ENCODE data around the gene USP17L25. TPM values are rescaled to one million over a fixed set of nuclear protein-coding genes. Genes with fewer than 3 reads are reported as not detected.
"Not testable (repeated sequence)": the region's sequence is repeated elsewhere in the genome, so short reads cannot be mapped to it uniquely, and the experiment has no call there.

Gene USP17L25
- total and polyA plus RNA-seq, 2 of the 8 experiments (the other 6 are each of a cell fraction or from before 2014, with no cell fraction given) = not detected

DNA sequence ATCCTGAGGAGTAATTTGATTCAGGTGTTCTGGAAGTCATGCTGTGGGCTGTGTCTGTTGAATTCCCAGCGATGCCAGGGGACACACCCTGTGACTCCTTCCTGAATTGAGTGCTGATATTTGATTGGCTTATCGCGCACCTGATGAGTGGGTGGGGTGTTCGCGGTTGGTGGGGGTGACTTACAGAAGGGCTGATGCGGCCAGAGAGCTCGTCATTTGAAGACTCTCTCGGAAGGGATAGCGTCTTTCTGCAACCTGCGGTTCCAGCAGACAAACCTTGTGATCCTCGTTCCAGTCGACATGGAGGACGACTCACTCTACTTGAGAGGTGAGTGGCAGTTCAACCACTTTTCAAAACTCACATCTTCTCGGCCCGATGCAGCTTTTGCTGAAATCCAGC is 23.6 kb downstream of the USP17L25 start, which contains the start of gene USP17L29:
Gene USP17L29 (plus strand): TSS at position 301 of the 400 bp plus-strand sequence. CDS start 0 bp downstream, at position 301.
- H3K4me2 ChIP-seq (ENCODE audit: insufficient read depth in 1 of 2, low read depth in 2 of 2, low read length in 2 of 2); H2BK120ac ChIP-seq (replicated peaks; ENCODE audit: low read depth, low read length); H2BK5ac ChIP-seq (ENCODE audit: low read depth, low read length); H4K5ac ChIP-seq (ENCODE audit: insufficient read length, low read depth, low read length); H3K4me3 ChIP-seq (ENCODE audit: extremely low read depth in 1 of 4, insufficient read depth in 2 of 4, low read depth in 3 of 4, low read length in 4 of 4); H3K56ac ChIP-seq (replicated peaks; ENCODE audit: insufficient read length, low read depth, low read length); H3K23ac ChIP-seq (ENCODE audit: insufficient read length); H3K4ac ChIP-seq (replicated peaks; ENCODE audit: insufficient read length, low read depth, low read length); H3K18ac ChIP-seq (ENCODE audit: extremely low read depth, low read length); H2BK15ac ChIP-seq (ENCODE audit: low read length); H2BK12ac ChIP-seq (ENCODE audit: low read depth, low read length); H3K9ac ChIP-seq (replicated peaks in 1 of 4; ENCODE audit: extremely low read depth in 1 of 4, low read depth in 3 of 4, low read length in 3 of 4); H2BK20ac ChIP-seq (ENCODE audit: low read length); H4K8ac ChIP-seq (ENCODE audit: extremely low read depth, insufficient read depth, low read length); H4K20me1 ChIP-seq (replicated peaks in 1 of 2; ENCODE audit: control insufficient read depth in 1 of 2, insufficient read depth in 2 of 2, low read length in 2 of 2); H3K27me3 ChIP-seq (replicated peaks in 1 of 4; ENCODE audit: control insufficient read depth in 3 of 4, extremely low read depth in 1 of 4, insufficient read depth in 3 of 4, low read length in 3 of 4); H4K91ac ChIP-seq (replicated peaks; ENCODE audit: insufficient read length, low read length); H3K9me3 ChIP-seq (ENCODE audit: insufficient read depth in 2 of 2, low read depth in 1 of 2, low read length in 1 of 2); POLR2A ChIA-PET (ENCODE audit: partially characterized antibody); H3K14ac ChIP-seq (ENCODE audit: insufficient read length); CTCF ChIA-PET (ENCODE audit: partially characterized antibody); FAIRE-seq; H3K79me1 ChIP-seq (ENCODE audit: low read depth, low read length); H3K23me2 ChIP-seq (ENCODE audit: low read depth, low read length); DNase-seq (ENCODE audit: low read depth in 1 of 2, low spot score in 2 of 2); H2AFZ ChIP-seq (ENCODE audit: low read length); H3K79me2 ChIP-seq (ENCODE audit: control insufficient read depth in 1 of 2, insufficient read depth in 2 of 2, low read length in 2 of 2); H3K36me3 ChIP-seq (ENCODE audit: control insufficient read depth in 2 of 4, insufficient read depth in 4 of 4, low read length in 3 of 4); H3K27ac ChIP-seq (ENCODE audit: low read depth, low read length); H2AK5ac ChIP-seq (ENCODE audit: low read depth, low read length); H3K4me1 ChIP-seq (replicated peaks in 1 of 4; ENCODE audit: control insufficient read depth in 3 of 4, insufficient read depth in 4 of 4, low read length in 3 of 4): not testable (repeated sequence)
- whole genome bisulfite sequencing, 2 experiments (ENCODE audit: extremely low coverage in 1 of 2, insufficient coverage in 1 of 2, insufficient read length in 1 of 2, insufficient replicate concordance in 2 of 2, low coverage in 1 of 2, low lambda C conversion rate in 2 of 2, missing lambda C conversion rate in 1 of 2) = no CpG with 5 or more reads among the region's 15 CpGs

DNA sequence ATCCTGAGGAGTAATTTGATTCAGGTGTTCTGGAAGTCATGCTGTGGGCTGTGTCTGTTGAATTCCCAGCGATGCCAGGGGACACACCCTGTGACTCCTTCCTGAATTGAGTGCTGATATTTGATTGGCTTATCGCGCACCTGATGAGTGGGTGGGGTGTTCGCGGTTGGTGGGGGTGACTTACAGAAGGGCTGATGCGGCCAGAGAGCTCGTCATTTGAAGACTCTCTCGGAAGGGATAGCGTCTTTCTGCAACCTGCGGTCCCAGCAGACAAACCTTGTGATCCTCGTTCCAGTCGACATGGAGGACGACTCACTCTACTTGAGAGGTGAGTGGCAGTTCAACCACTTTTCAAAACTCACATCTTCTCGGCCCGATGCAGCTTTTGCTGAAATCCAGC is 33.1 kb downstream of the USP17L25 start, which contains the start of gene USP17L30:
Gene USP17L30 (plus strand): TSS at position 301 of the 400 bp plus-strand sequence. CDS start 0 bp downstream, at position 301.
- H3K18ac ChIP-seq (ENCODE audit: extremely low read depth, low read length); H2BK12ac ChIP-seq (ENCODE audit: low read depth, low read length); H3K9me3 ChIP-seq (ENCODE audit: insufficient read depth in 2 of 2, low read depth in 1 of 2, low read length in 1 of 2); H3K4me3 ChIP-seq (ENCODE audit: extremely low read depth in 1 of 4, insufficient read depth in 2 of 4, low read depth in 3 of 4, low read length in 4 of 4); DNase-seq (ENCODE audit: low read depth in 1 of 2, low spot score in 2 of 2); H2BK20ac ChIP-seq (ENCODE audit: low read length); H2BK120ac ChIP-seq (replicated peaks; ENCODE audit: low read depth, low read length); H3K23ac ChIP-seq (ENCODE audit: insufficient read length); H3K56ac ChIP-seq (replicated peaks; ENCODE audit: insufficient read length, low read depth, low read length); H4K20me1 ChIP-seq (replicated peaks in 1 of 2; ENCODE audit: control insufficient read depth in 1 of 2, insufficient read depth in 2 of 2, low read length in 2 of 2); H3K79me1 ChIP-seq (ENCODE audit: low read depth, low read length); H2AFZ ChIP-seq (ENCODE audit: low read length); H3K9ac ChIP-seq (replicated peaks in 1 of 4; ENCODE audit: extremely low read depth in 1 of 4, low read depth in 3 of 4, low read length in 3 of 4); H3K36me3 ChIP-seq (ENCODE audit: control insufficient read depth in 2 of 4, insufficient read depth in 4 of 4, low read length in 3 of 4); H3K27ac ChIP-seq (ENCODE audit: low read depth, low read length); H4K5ac ChIP-seq (ENCODE audit: insufficient read length, low read depth, low read length); H2BK15ac ChIP-seq (ENCODE audit: low read length); H3K4me1 ChIP-seq (replicated peaks in 1 of 4; ENCODE audit: control insufficient read depth in 3 of 4, insufficient read depth in 4 of 4, low read length in 3 of 4); H3K23me2 ChIP-seq (ENCODE audit: low read depth, low read length); H4K8ac ChIP-seq (ENCODE audit: extremely low read depth, insufficient read depth, low read length); H4K91ac ChIP-seq (replicated peaks; ENCODE audit: insufficient read length, low read length); H3K27me3 ChIP-seq (replicated peaks in 1 of 4; ENCODE audit: control insufficient read depth in 3 of 4, extremely low read depth in 1 of 4, insufficient read depth in 3 of 4, low read length in 3 of 4); FAIRE-seq; CTCF ChIA-PET (ENCODE audit: partially characterized antibody); H3K14ac ChIP-seq (ENCODE audit: insufficient read length); POLR2A ChIA-PET (ENCODE audit: partially characterized antibody); H2BK5ac ChIP-seq (ENCODE audit: low read depth, low read length); H3K79me2 ChIP-seq (ENCODE audit: control insufficient read depth in 1 of 2, insufficient read depth in 2 of 2, low read length in 2 of 2); H2AK5ac ChIP-seq (ENCODE audit: low read depth, low read length); H3K4me2 ChIP-seq (ENCODE audit: insufficient read depth in 1 of 2, low read depth in 2 of 2, low read length in 2 of 2); H3K4ac ChIP-seq (replicated peaks; ENCODE audit: insufficient read length, low read depth, low read length): not testable (repeated sequence)
- no CpG with 5 or more reads among the region's 15 CpGs for WGBS, 2 experiments (ENCODE audit: extremely low coverage in 1 of 2, insufficient coverage in 1 of 2, insufficient read length in 1 of 2, insufficient replicate concordance in 2 of 2, low coverage in 1 of 2, low lambda C conversion rate in 2 of 2, missing lambda C conversion rate in 1 of 2)

All from H1 (cell line).